Central memory CD4-positive, alpha-beta T cell (primary cell): ENCODE data around the gene TBC1D14.
"Not testable (repeated sequence)": the region's sequence is repeated elsewhere in the genome, so short reads cannot be mapped to it uniquely, and the experiment has no call there.

ENCODE experiments used
- DNase-seq: peaks from one replicate; pipeline ENCODE4 v3.0.0; 2022
- total RNA-seq, 3 experiments: gene quantifications; one replicate each; lab custom pipeline; 2026; lab: John Stamatoyannopoulos, UW

Gene TBC1D14
- 107 to 291 (median 125) reads per million in 3 experiments for total RNA-seq

DNA sequence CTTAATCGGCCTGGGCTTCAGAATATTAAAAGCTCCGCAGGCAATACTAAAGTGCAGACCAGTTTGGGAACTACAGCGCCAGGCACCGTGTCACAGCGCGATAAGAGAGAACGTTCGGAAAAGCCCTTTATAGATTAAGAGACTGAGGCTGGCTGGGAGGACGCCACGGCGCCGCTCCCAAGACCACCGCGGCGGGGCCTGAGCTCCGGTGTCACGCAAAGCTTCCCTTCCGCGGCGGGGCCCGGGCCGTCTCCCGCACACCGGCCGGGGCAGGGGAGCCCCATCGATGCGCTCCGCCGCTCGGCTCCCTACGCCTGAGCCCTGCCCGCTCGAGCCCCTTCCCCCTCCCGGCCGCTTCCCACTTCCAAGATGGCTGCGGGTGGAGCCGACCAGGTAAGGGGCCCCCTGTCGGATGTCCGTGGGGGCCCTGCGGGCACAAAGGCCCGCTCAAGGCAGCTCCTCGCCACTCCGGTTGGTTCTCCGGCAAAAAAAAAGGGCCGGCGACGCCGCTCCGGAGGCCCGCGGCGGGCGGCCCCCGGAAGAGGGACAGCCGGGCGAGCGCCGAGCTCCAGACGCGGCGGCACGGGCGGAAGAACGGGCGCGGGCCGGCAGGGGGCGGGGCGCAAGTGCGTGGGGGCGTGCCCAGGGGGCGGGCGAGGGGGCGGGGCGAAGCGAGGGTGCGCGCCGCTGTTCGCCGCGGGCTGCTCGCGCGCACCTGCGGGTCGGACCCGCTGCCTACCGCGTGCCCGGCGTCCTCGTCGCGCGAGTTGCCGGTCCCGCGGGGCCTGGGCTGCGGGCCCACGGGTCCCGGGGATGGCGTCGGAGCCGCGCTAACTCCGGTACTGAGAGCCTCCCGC is at the start of gene TBC1D14:
TSS of gene TBC1D14 (plus strand) at position 714 of the 857 bp plus-strand sequence. CDS start 13,564 bp downstream, outside the sequence.
- peak; percentile 86 for DNase-seq

DNA sequence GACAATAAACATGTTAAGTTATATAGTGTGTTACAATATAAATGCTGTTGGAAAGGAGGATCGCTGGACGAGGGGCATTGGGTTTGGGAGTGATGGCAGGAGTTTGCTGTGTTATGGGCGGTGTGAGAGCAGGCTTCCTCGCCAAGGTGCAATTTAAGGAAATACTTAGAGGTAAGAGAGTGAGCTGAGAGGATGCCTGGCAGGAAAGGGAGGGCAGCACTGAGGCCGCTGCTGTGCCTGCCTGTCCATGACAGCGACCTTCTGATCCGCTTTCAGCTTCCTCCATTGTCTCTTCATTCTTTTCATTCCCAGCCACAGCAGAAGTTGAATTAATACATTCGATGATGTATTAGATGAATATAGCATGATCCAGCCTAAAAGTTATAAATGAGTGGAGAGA is 41.2 kb upstream of the TBC1D14 start:
- DNase-seq, result no peak

DNA sequence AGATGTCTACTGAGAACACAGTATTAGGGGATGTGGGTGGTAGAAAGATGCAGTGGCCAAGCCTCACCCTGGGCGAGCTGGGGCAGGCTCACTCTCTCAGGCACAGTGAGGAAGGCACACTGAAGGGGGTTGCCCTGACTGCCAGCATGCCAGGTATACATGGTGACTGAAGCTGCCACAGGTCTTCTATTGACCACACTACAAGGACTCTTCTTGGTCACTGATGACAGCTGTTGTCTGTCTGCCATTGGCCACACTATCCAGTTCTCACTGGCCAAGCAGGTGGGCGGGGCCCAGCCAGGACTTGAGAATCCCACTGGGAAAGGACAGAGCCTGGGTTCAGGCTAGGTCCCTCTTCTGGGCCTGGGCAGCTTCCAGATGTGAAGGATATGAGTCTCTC is 39.7 kb upstream of the TBC1D14 start:
- DNase-seq, result no peak

- DNase-seq, result no peak
Observed at GRCh38 chr4:6873291-6873690, 36.3 kb upstream of the TBC1D14 start.

DNA sequence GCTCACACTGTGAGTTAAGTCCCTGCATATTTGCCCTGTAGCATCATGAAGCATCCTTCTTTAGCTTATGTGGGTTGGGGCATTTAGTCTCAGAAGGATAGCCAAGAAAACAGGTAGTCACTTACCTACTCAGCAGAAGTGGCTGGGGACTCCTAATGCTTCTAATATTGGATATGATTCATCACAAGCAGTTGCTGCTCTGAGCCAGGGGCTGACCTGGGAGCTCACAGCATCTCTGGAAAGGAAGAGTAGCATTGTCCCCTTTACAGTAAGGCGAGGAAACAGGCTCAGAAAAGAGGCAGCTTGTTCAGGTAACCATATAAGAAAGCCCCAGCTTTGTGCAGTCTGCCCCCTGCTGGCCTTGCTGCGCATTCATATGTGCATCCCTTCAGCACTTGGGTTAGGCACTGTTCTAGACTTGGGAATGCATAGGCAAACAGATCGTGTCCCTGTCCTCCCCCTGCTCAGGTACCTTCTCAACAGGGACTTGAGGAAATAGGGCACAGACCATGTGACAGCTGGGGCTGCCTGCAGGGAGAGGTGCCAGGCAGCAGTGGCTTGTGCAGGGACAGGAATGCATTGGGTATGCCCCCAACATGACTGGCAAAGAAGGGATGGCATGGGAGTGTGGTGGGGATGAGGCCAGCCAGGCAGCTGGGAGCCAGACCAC is 35.7 kb upstream of the TBC1D14 start:
- peak; percentile 68 for DNase-seq

- DNase-seq, result no peak
Observed at GRCh38 chr4:6874981-6875380, 34.6 kb upstream of the TBC1D14 start.

DNA sequence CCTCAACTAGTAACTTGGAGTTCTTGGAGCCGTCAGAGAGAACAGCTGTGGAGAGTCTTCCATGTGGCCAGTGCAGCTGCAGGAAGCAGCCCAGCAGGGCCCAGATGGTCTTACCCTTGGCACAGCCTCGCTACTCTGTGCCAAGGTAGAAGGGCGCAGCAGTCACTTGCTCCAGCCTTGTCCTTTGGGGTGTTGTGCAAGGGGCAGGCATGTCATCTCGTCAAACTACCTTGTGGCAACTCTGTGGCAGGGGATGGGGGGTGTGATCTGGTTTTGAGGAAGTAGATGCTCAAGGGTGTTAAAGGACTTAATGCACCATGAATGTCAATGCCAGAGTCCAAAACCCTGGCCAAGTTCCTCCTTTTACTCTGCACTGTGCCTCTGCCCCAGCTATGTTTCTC is 34.2 kb upstream of the TBC1D14 start:
- DNase-seq, result no peak

- no peak for DNase-seq
Observed at GRCh38 chr4:6876440-6876839, 33.2 kb upstream of the TBC1D14 start.

GRCh38 chr4:6877067-6877466 is 32.6 kb upstream of the TBC1D14 start:
- DNase-seq, result no peak

- DNase-seq, result no peak
Observed at GRCh38 chr4:6878451-6879059, 31.1 kb upstream of the TBC1D14 start.

DNA sequence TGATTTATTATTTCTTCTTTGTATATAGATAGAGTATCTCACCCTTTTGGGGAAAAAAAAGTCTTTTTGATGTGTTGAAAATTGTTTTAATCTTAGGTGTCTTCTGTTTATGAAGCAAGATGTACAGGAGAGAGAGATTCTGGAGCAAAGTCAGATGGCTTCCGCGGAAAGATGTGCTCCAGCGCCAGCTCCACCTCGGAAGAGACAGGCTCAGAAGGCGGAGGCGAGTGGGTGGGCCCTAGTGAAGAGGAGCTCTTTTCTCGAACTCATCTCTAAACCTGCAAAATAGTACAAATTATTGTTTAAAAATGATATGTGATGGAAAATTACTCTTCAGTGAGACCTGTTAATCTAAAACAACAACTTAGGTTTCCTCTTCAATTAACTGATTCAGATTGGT is 28.9 kb upstream of the TBC1D14 start:
- DNase-seq, result no peak

- DNase-seq, result no peak
Observed at GRCh38 chr4:6881908-6882307, 27.7 kb upstream of the TBC1D14 start.

GRCh38 chr4:6884341-6884870 is 25.2 kb upstream of the TBC1D14 start:
- no peak for DNase-seq

DNA sequence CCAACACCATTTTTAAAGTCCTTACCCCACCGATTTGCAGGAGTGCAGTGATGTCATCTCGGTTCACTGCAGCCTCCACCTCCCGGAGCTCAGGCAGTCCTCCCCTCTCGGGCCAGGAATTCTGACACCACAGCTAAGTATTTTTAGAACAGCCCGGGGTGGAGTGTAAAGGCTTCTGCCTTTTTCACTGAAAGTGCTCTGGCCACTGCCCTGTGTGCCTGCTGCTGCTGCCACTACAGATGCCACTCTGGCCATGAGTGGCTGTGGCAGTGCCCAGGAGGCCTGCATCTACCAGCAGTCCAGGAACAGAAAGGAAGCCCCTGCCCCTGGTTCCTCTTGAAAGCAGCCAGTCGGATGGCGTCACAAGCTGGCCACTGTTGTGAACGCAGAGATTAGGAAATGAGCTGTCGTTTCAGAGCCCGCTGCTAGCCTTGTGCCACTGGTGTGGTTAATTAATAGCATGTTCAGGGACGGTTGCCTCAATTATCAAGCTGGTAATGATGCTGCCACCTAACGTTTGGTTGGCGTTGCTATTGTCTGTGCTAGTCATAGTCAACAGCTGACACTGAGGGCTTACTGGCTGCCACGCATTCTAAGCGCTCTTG is 23.6 kb upstream of the TBC1D14 start:
- DNase-seq, result no peak

DNA sequence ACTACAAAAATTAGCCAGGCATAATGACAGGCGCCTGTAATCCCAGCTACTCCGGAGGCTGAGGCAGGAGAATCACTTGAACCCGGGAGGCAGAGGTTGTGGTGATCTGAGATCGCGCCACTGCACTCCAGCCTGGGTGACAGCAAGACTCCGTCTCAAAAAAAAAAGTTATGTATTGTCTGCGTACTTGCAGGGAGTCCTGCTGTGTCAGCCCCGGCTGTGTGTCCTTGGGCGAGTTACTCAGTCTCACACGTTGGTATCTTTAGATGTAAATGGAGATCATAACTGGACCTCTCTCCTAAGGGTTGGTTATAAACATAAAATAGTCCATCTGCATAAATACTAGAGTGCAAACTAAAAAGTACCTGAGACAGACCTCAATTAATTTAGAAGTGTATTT is 22.7 kb upstream of the TBC1D14 start:
- DNase-seq, result no peak

- no peak for DNase-seq
Observed at GRCh38 chr4:6887591-6888371, 21.8 kb upstream of the TBC1D14 start.

- no peak for DNase-seq
Observed at GRCh38 chr4:6888506-6889071, 21.0 kb upstream of the TBC1D14 start.

DNA sequence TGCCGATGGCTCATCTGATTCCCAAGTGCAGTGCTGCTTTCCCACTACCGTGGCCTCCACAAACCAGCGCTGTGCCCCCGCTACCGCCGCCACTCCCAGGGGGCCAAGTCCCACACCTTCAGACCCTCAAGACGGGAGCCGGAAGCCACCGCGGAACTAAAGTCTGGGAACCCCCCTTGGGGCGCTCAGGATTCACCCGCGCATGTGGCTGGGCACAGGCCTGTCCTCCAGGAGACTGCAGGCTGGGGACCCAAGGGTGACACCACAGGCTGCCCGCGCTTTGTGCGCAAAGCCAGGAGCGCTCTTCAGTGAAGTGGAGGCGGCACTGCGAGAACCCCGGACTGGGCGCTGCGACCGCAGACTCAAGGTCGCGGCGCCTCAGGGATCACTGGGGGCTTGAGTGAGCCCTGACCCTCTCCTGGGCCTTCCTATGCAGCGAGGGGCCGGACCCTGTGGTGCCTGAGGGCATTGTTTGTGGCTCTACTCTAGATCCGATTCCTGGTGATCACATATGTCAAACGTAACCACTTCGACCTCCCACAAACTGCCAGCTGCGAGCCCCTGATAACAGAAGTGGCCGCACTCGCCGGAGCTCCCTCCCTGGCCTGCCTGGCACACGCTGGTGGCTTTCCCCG is 20.4 kb upstream of the TBC1D14 start:
- no peak for DNase-seq

GRCh38 chr4:6889736-6890324 is 19.8 kb upstream of the TBC1D14 start:
- DNase-seq, result no peak

GRCh38 chr4:6890358-6890757 is 19.3 kb upstream of the TBC1D14 start:
- DNase-seq, result no peak

GRCh38 chr4:6890971-6891370 is 18.7 kb upstream of the TBC1D14 start:
- DNase-seq, result not testable (repeated sequence)
